ENCODE data around the gene PLA2G12A. TPM values are rescaled to one million over a fixed set of nuclear protein-coding genes. Genes with fewer than 3 reads are reported as not detected.

The PLA2G12A gene
- total and polyA plus RNA-seq, 9 of the 15 experiments (the other 6 are each of a cell fraction or from before 2014, with no cell fraction given), result 24.2 to 226 (median 80.5) TPM

GRCh38 chr4:109729718-109730618, at the start of gene PLA2G12A (continued):
- TF ChIP-seq CUX1 (CRISPR knock-in tag; IDR thresholded peaks at IDR 0.05), result no peak
- TF ChIP-seq XRCC5 (IDR thresholded peaks at IDR 0.05; ENCODE audit: low read depth, low read length), result peak; percentile 82
- TF ChIP-seq MAX (CRISPR knock-in tag; IDR thresholded peaks at IDR 0.05), result no peak; the same call in 1 of the 2 replicates
- TF ChIP-seq MNT (conservative IDR thresholded peaks at IDR 0.05), result peak; percentile 69 to 76
- TF ChIP-seq RBM39 (optimal IDR thresholded peaks at IDR 0.05; ENCODE audit: low read depth, low read length), result no peak
- no peak for TF ChIP-seq BCL6 (CRISPR knock-in tag; IDR thresholded peaks at IDR 0.05)
- TF ChIP-seq ZFX (CRISPR knock-in tag; IDR thresholded peaks at IDR 0.05), result peak; percentile 81
- TF ChIP-seq SRSF1 (IDR thresholded peaks at IDR 0.05; ENCODE audit: low read depth, low read length), result no peak
- TF ChIP-seq NKRF (IDR thresholded peaks at IDR 0.05; ENCODE audit: borderline replicate concordance), result peak; percentile 79; the same call in 1 of the 2 replicates
- TF ChIP-seq ARID3B (CRISPR knock-in tag; IDR thresholded peaks at IDR 0.05; ENCODE audit: borderline replicate concordance), result 0 out of 2 replicates have a peak, but pooled peaks have one; percentile 36
- no peak for TF ChIP-seq RCOR1 (IDR thresholded peaks at IDR 0.05; ENCODE audit: borderline replicate concordance in 1 of 2, low read depth in 2 of 2, low read length in 2 of 2)
- TF ChIP-seq CHD4 (IDR thresholded peaks at IDR 0.05; ENCODE audit: insufficient read depth, insufficient replicate concordance, low read depth, low read length, poor library complexity, severe bottlenecking), result peak; percentile 16
- TF ChIP-seq RBM14 (IDR thresholded peaks at IDR 0.05; ENCODE audit: borderline replicate concordance, insufficient read depth, low read depth, low read length), result no peak
- no peak for TF ChIP-seq WHSC1 (IDR thresholded peaks at IDR 0.05; ENCODE audit: low read length)
- TF ChIP-seq YBX1 (IDR thresholded peaks at IDR 0.05), result no peak

Measured in K562 (cell line).